DND-41 (cell line): ENCODE results near the gene MMAB.

Experiments used
- ATAC-seq: fragments of 200-7000 bp; cut with Tn5 transposase; 3 replicates; pipeline ENCODE4 v1.9.1; 2021; ENCODE audit warnings: low read depth; ENCODE audit not compliant: insufficient read depth
- DNase-seq: peaks from one replicate; pipeline ENCODE4 v3.0.0-alpha.2; 2020
- H2AFZ ChIP-seq: 2 replicates; pipeline ENCODE4 v1.6.0; 2012; ENCODE audit warnings: low read depth, low read length
- H3K27ac ChIP-seq: 2 replicates; pipeline ENCODE4 v1.5.1; 2012; ENCODE audit warnings: low read length, inconsistent platforms
- H3K27me3 ChIP-seq: fragments of 200-600 bp; sonication (generic); 2 replicates; pipeline ENCODE4 v1.6.0; 2012; ENCODE audit warnings: low read length, mild to moderate bottlenecking, inconsistent platforms; ENCODE audit not compliant: insufficient read depth, poor library complexity
- H3K36me3 ChIP-seq: 2 replicates; pipeline ENCODE4 v1.5.1; 2012; ENCODE audit warnings: low read length, inconsistent platforms; ENCODE audit not compliant: insufficient read depth
- H3K4me1 ChIP-seq: 2 replicates; pipeline ENCODE4 v1.5.1; 2012; ENCODE audit warnings: mild to moderate bottlenecking, low read length; ENCODE audit not compliant: insufficient read depth
- H3K4me2 ChIP-seq: 2 replicates; pipeline ENCODE4 v1.6.0; 2012; ENCODE audit warnings: mild to moderate bottlenecking, moderate library complexity, low read length, inconsistent platforms; ENCODE audit not compliant: insufficient read depth
- H3K4me3 ChIP-seq, 2 experiments: fragments of 200-600 bp in 1 of 2; shearing (Covaris generic) in 1 of 2; 2 replicates each; pipeline ENCODE4 v1.5.1; 2012 to 2016; ENCODE audit warnings: inconsistent platforms in 2 of 2, low read length in 2 of 2, mild to moderate bottlenecking in 2 of 2, low read depth in 1 of 2, moderate library complexity in 1 of 2
- H3K79me2 ChIP-seq: 2 replicates; pipeline ENCODE4 v1.6.0; 2012; ENCODE audit warnings: low read length, inconsistent platforms; ENCODE audit not compliant: insufficient read depth
- H3K9ac ChIP-seq: 2 replicates; pipeline ENCODE4 v1.6.0; 2012; ENCODE audit warnings: low read depth, mild to moderate bottlenecking, inconsistent platforms, low read length, moderate library complexity
- H3K9me3 ChIP-seq: 2 replicates; pipeline ENCODE4 v1.5.1; 2012; ENCODE audit warnings: low read length, moderate library complexity, mild to moderate bottlenecking, inconsistent platforms; ENCODE audit not compliant: insufficient read depth, severe bottlenecking
- H4K20me1 ChIP-seq: 2 replicates; pipeline ENCODE4 v1.6.0; 2012; ENCODE audit warnings: low read length; ENCODE audit not compliant: insufficient read depth
- CTCF ChIP-seq: IDR thresholded peaks from 2 replicates; pipeline ENCODE4 v1.5.1; 2012; ENCODE audit warnings: borderline replicate concordance, low read length, moderate library complexity, mild to moderate bottlenecking; ENCODE audit not compliant: poor library complexity, severe bottlenecking; ENCODE audit errors: extremely low read depth
- EZH2 ChIP-seq: IDR thresholded peaks from 3 replicates; pipeline ENCODE4 v1.6.1; 2012; ENCODE audit warnings: borderline replicate concordance, low read depth, mild to moderate bottlenecking, moderate library complexity, low read length, inconsistent platforms; ENCODE audit not compliant: severe bottlenecking

Gene MMAB

GRCh38 chr12:109615556-109616229 is 42.4 kb upstream of the MMAB start:
- H3K4me3 ChIP-seq: no peak overlapping the region
- no peak for DNase-seq
- H2AFZ ChIP-seq: no peak overlapping the region
- no peak for ATAC-seq
- H3K9me3 ChIP-seq: no peaks in the 10 kb centered on the region
- no peaks in the 10 kb centered on the region for H3K79me2 ChIP-seq
- H3K27ac ChIP-seq: no peak overlapping the region
- H3K36me3 ChIP-seq: no peaks in the 10 kb centered on the region
- TF ChIP-seq EZH2 (no peak), CTCF (no peak)
- no peak overlapping the region for H3K9ac ChIP-seq
- H3K4me2 ChIP-seq: no peak overlapping the region
- H4K20me1 ChIP-seq: peaks cover 2% of the 10 kb centered on the region; the same call in 1 of the 2 replicates
- H3K27me3 ChIP-seq: peaks cover 18% of the 10 kb centered on the region
- no peaks in the 10 kb centered on the region for H3K4me1 ChIP-seq

GRCh38 chr12:109613649-109614455 is 40.5 kb upstream of the MMAB start:
- Histone ChIP-seq H3K9me3 (no peaks in the 10 kb centered on the region), H4K20me1 (peaks cover 2% of the 10 kb centered on the region; the same call in 1 of the 2 replicates), H3K36me3 (no peaks in the 10 kb centered on the region), H3K79me2 (no peaks in the 10 kb centered on the region), H2AFZ (no peak overlapping the region), H3K4me1 (no peaks in the 10 kb centered on the region), H3K27me3 (peaks cover 26% of the 10 kb centered on the region), H3K9ac (no peak overlapping the region), H3K27ac (no peak overlapping the region), H3K4me3 (no peak overlapping the region), H3K4me2 (no peak overlapping the region)
- TF ChIP-seq CTCF (no peak), EZH2 (no peak)
- no peak for ATAC-seq
- DNase-seq: no peak

GRCh38 chr12:109612975-109613502 is 39.7 kb upstream of the MMAB start:
- no peaks in the 10 kb centered on the region for H3K4me1 ChIP-seq
- peaks cover 26% of the 10 kb centered on the region for H3K27me3 ChIP-seq
- no peak overlapping the region for H3K4me2 ChIP-seq
- DNase-seq (no peak), ATAC-seq (peak; percentile 69; the same call in 2 of the 3 replicates)
- H2AFZ ChIP-seq: no peak overlapping the region
- peaks cover 2% of the 10 kb centered on the region; the same call in 1 of the 2 replicates for H4K20me1 ChIP-seq
- H3K4me3 ChIP-seq: no peak overlapping the region
- no peaks in the 10 kb centered on the region for H3K36me3 ChIP-seq
- no peak overlapping the region for H3K9ac ChIP-seq
- TF ChIP-seq CTCF (peak; percentile 39), EZH2 (no peak)
- no peak overlapping the region for H3K27ac ChIP-seq
- H3K79me2 ChIP-seq: no peaks in the 10 kb centered on the region
- H3K9me3 ChIP-seq: no peaks in the 10 kb centered on the region
